Endothelial cell of umbilical vein (primary cell): ENCODE data around the gene RPL4.

Experiments used
- CTCF ChIP-seq, 2 donors: IDR thresholded peaks; 1 replicate in 1 of 2; 2 replicates in 1 of 2; pipeline ENCODE4 v1.5.1; 2011; ENCODE audit warnings: low read length in 2 of 2, mild to moderate bottlenecking in 2 of 2, moderate library complexity in 2 of 2, control low read depth in 1 of 2, inconsistent platforms in 1 of 2, low read depth in 1 of 2; ENCODE audit not compliant: insufficient read depth in 1 of 2; ENCODE audit errors: extremely low read depth in 1 of 2
- EZH2 ChIP-seq: IDR thresholded peaks from 2 replicates; pipeline ENCODE4 v1.6.1; 2012; ENCODE audit warnings: borderline replicate concordance, low read depth, mild to moderate bottlenecking, moderate library complexity, low read length, inconsistent platforms; ENCODE audit not compliant: severe bottlenecking
- FOS ChIP-seq: IDR thresholded peaks from 2 replicates; pipeline ENCODE4 v1.6.1; 2011; ENCODE audit warnings: mild to moderate bottlenecking, low read length, moderate library complexity, borderline replicate concordance; ENCODE audit not compliant: insufficient read depth
- GATA2 ChIP-seq: IDR thresholded peaks from 2 replicates; pipeline ENCODE4 v1.7.0; 2011; ENCODE audit warnings: low read depth, mild to moderate bottlenecking, moderate library complexity, mixed read lengths, low read length; ENCODE audit not compliant: insufficient read length, insufficient read depth
- JUN ChIP-seq: IDR thresholded peaks from 2 replicates; pipeline ENCODE4 v1.6.1; 2011; ENCODE audit warnings: borderline replicate concordance, low read depth; ENCODE audit not compliant: insufficient read length, insufficient read depth
- MAX ChIP-seq: IDR thresholded peaks from 2 replicates; pipeline ENCODE4 v1.6.1; 2011; ENCODE audit not compliant: insufficient read depth, insufficient read length
- MYC ChIP-seq: IDR thresholded peaks from one replicate; pipeline ENCODE4 v1.6.1; 2011; ENCODE audit warnings: mild to moderate bottlenecking, low read depth, low read length
- POLR2A ChIP-seq: IDR thresholded peaks from 2 replicates; pipeline ENCODE4 v1.6.1; 2012; ENCODE audit warnings: low read depth, mild to moderate bottlenecking, control low read depth, low read length
- POLR2AphosphoS5 ChIP-seq: IDR thresholded peaks from 2 replicates; pipeline ENCODE4 v1.6.1; 2012; ENCODE audit warnings: low read depth, mild to moderate bottlenecking, control low read depth, low read length, moderate library complexity; ENCODE audit not compliant: insufficient read depth

GRCh38 chr15:66542896-66543295 lies 38.2 kb upstream of the RPL4 start:
- TF ChIP-seq EZH2 = no peak
- no peak for TF ChIP-seq POLR2A
- TF ChIP-seq CTCF (IDR thresholded peaks at IDR 0.05; ENCODE audit: extremely low read depth in 1 of 2, insufficient read depth in 1 of 2, low read depth in 1 of 2, low read length in 2 of 2) = no peak
- no peak for TF ChIP-seq FOS
- TF ChIP-seq JUN = no peak
- TF ChIP-seq MAX = no peak
- no peak for TF ChIP-seq GATA2
- TF ChIP-seq POLR2AphosphoS5 = no peak
- no peak for TF ChIP-seq MYC
